Measurements from ENCODE around the gene DMD.
A peak's percentile ranks its signal among the peaks of the same experiment; 100 is the strongest.

Gene DMD

DNA sequence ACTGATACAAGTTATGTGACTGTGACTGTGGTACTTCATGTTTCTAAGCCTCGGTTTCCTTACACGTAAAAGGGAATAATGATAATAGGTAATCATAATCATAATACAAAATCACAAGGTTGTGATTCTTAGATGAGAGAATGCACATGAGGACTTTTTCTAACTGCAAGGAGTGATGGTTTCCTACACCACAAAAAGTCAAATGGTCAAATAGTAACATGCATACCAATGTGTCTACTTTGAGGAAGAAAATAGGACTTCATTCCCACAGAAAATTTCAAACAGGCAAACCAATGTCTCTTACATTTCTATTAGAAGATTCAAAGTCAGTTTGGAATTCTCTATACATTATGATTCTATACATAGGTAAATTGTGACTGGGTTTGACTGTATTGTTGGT lies 1770.8 kb downstream of the DMD start:
- Histone ChIP-seq H3K4me1 (ENCODE audit: control extremely low read depth in 1 of 4, control insufficient read depth in 4 of 4, insufficient read depth in 4 of 4, low read length in 3 of 4) (no peaks in the 10 kb centered on the region), H3K4me3 (ENCODE audit: control insufficient read depth in 1 of 7, extremely low read depth in 1 of 7, insufficient read depth in 4 of 7, low read depth in 2 of 7, low read length in 6 of 7) (no peak overlapping the region), H3K36me3 (ENCODE audit: control insufficient read depth in 4 of 4, insufficient read depth in 4 of 4, low read length in 3 of 4) (no peaks in the 10 kb centered on the region), H3K9me3 (ENCODE audit: control extremely low read depth in 1 of 5, control insufficient read depth in 4 of 5, insufficient read depth in 2 of 5, low read depth in 1 of 5, low read length in 4 of 5) (no peaks in the 10 kb centered on the region), H3K27ac (ENCODE audit: insufficient read depth in 1 of 2, low read depth in 1 of 2, low read length in 2 of 2, poor library complexity in 1 of 2, severe bottlenecking in 2 of 2) (no peak overlapping the region), H3K27me3 (replicated peaks in 2 of 5; ENCODE audit: control insufficient read depth in 4 of 5, insufficient read depth in 5 of 5, low read length in 4 of 5) (peaks cover 0 to 2% (median 0%) of the 10 kb centered on the region in 5 experiments)
- CTCF ChIA-PET = no interaction called here
- no CpG with 5 or more reads among the region's 2 CpGs for WGBS (ENCODE audit: insufficient coverage)
- DNase-seq = no peak
- POLR2A ChIA-PET = no interaction called here

DNA sequence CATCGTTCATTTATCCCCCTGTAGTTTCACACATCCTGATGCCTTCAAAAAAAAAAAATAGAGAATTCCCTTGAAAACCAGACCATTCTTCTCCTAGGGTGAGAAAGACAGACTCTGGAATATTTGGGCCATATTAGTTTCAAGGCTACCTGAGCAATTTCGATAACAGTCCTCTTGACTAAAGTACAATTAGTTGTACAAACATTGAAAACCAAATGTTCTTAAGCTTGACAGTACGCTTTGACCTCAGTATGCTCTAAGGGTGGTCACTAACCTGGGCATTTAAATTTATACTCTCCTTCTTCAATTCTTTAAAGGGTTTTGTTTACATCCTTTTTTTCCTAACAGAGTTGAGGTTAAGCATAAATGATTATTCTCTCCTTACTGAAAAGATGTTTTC lies 1774.9 kb downstream of the DMD start:
- CTCF ChIA-PET = interaction anchor here (1.1 kb wide), 1 partner anchor 12 kb away, joined by 3 read pairs; no protein-coding TSS in a partner anchor
- WGBS (ENCODE audit: insufficient coverage) = 70% methylated on average over 2 of the region's 3 CpGs
- Histone ChIP-seq H3K9me3 (ENCODE audit: control extremely low read depth in 1 of 5, control insufficient read depth in 4 of 5, insufficient read depth in 2 of 5, low read depth in 1 of 5, low read length in 4 of 5) (no peaks in the 10 kb centered on the region), H3K27ac (ENCODE audit: insufficient read depth in 1 of 2, low read depth in 1 of 2, low read length in 2 of 2, poor library complexity in 1 of 2, severe bottlenecking in 2 of 2) (no peak overlapping the region), H3K27me3 (replicated peaks in 2 of 5; ENCODE audit: control insufficient read depth in 4 of 5, insufficient read depth in 5 of 5, low read length in 4 of 5) (peaks cover 0 to 2% (median 0%) of the 10 kb centered on the region in 5 experiments), H3K4me3 (ENCODE audit: control insufficient read depth in 1 of 7, extremely low read depth in 1 of 7, insufficient read depth in 4 of 7, low read depth in 2 of 7, low read length in 6 of 7) (no peak overlapping the region), H3K4me1 (ENCODE audit: control extremely low read depth in 1 of 4, control insufficient read depth in 4 of 4, insufficient read depth in 4 of 4, low read length in 3 of 4) (no peaks in the 10 kb centered on the region), H3K36me3 (ENCODE audit: control insufficient read depth in 4 of 4, insufficient read depth in 4 of 4, low read length in 3 of 4) (no peaks in the 10 kb centered on the region)
- POLR2A ChIA-PET = no interaction called here
- no peak for DNase-seq

DNA sequence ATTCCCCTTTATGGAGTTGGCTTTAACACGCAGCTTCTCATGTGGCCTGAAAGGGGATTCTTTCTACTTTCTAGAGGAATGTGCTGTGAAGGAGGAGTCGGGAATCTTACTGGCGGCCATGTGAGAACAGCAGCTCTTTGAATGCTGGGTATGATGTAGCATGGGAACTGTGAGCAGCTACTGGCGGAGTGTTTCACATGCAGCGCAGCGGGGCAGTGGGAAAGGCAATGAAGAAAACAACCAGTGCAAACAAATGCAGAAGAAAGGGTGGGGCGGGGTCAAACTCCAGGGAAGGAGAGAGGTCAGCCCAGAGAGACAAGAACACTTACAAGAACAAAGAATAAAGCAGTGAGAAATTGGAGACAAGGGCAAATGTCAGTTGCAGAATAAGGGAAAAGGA lies 1775.8 kb downstream of the DMD start:
- CTCF ChIA-PET = no interaction called here
- Histone ChIP-seq H3K9me3 (ENCODE audit: control extremely low read depth in 1 of 5, control insufficient read depth in 4 of 5, insufficient read depth in 2 of 5, low read depth in 1 of 5, low read length in 4 of 5) (no peaks in the 10 kb centered on the region), H3K27ac (ENCODE audit: insufficient read depth in 1 of 2, low read depth in 1 of 2, low read length in 2 of 2, poor library complexity in 1 of 2, severe bottlenecking in 2 of 2) (no peak overlapping the region), H3K36me3 (ENCODE audit: control insufficient read depth in 4 of 4, insufficient read depth in 4 of 4, low read length in 3 of 4) (no peaks in the 10 kb centered on the region), H3K27me3 (replicated peaks in 2 of 5; ENCODE audit: control insufficient read depth in 4 of 5, insufficient read depth in 5 of 5, low read length in 4 of 5) (peaks cover 0 to 2% (median 0%) of the 10 kb centered on the region in 5 experiments), H3K4me3 (ENCODE audit: control insufficient read depth in 1 of 7, extremely low read depth in 1 of 7, insufficient read depth in 4 of 7, low read depth in 2 of 7, low read length in 6 of 7) (no peak overlapping the region), H3K4me1 (ENCODE audit: control extremely low read depth in 1 of 4, control insufficient read depth in 4 of 4, insufficient read depth in 4 of 4, low read length in 3 of 4) (no peaks in the 10 kb centered on the region)
- DNase-seq = no peak
- POLR2A ChIA-PET = no interaction called here
- WGBS (ENCODE audit: insufficient coverage) = 57% methylated on average over 6 of the region's 7 CpGs

DNA sequence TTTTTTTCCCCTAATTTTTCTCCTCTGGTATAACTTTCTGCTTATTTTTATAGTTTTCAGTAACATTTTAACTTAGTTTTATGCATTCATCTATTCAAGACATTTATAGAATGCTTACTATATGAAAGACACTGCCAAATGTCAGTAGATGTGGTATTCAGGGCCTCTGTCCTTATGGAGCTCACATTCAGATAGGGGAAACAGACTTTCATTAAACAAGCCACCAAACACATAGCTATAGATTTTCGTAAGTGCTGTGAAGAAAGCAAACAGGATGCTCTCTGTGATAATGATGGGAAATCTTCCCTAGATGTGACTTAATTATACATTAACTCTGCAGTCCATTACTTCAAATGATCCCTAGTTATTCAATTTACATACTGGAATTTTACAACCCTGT lies 1777.5 kb downstream of the DMD start:
- Histone ChIP-seq H3K27me3 (replicated peaks in 2 of 5; ENCODE audit: control insufficient read depth in 4 of 5, insufficient read depth in 5 of 5, low read length in 4 of 5) (peaks cover 0 to 2% (median 0%) of the 10 kb centered on the region in 5 experiments), H3K4me1 (ENCODE audit: control extremely low read depth in 1 of 4, control insufficient read depth in 4 of 4, insufficient read depth in 4 of 4, low read length in 3 of 4) (no peaks in the 10 kb centered on the region), H3K9me3 (ENCODE audit: control extremely low read depth in 1 of 5, control insufficient read depth in 4 of 5, insufficient read depth in 2 of 5, low read depth in 1 of 5, low read length in 4 of 5) (no peaks in the 10 kb centered on the region), H3K4me3 (ENCODE audit: control insufficient read depth in 1 of 7, extremely low read depth in 1 of 7, insufficient read depth in 4 of 7, low read depth in 2 of 7, low read length in 6 of 7) (no peak overlapping the region), H3K27ac (ENCODE audit: insufficient read depth in 1 of 2, low read depth in 1 of 2, low read length in 2 of 2, poor library complexity in 1 of 2, severe bottlenecking in 2 of 2) (no peak overlapping the region), H3K36me3 (ENCODE audit: control insufficient read depth in 4 of 4, insufficient read depth in 4 of 4, low read length in 3 of 4) (no peaks in the 10 kb centered on the region)
- POLR2A ChIA-PET = no interaction called here
- CTCF ChIA-PET = no interaction called here
- WGBS (ENCODE audit: insufficient coverage) = no CpG with 5 or more reads among the region's 1 CpG
- no peak for DNase-seq

DNA sequence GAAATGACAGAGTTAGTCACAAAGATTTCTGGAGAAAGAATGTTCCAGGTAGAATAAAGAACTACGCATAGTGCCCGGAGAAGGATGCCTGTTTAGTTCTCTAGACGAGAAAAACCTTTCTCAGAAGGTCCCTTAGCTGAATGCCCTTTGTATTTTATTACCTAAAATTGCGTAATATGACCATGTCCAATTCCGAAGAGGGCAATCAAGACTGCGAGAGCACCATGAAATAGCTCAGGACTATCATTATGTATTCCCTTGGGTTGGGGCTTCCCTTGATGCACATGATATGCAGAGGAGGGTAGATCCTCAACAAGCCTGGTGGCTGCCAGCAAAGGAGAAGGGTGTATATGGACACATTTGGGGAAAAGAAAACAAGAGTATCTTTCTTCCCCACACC lies 1781.4 kb downstream of the DMD start:
- 85% methylated on average over 4 of the region's 6 CpGs for WGBS (ENCODE audit: insufficient coverage)
- CTCF ChIA-PET = no interaction called here
- no peak for DNase-seq

DNA sequence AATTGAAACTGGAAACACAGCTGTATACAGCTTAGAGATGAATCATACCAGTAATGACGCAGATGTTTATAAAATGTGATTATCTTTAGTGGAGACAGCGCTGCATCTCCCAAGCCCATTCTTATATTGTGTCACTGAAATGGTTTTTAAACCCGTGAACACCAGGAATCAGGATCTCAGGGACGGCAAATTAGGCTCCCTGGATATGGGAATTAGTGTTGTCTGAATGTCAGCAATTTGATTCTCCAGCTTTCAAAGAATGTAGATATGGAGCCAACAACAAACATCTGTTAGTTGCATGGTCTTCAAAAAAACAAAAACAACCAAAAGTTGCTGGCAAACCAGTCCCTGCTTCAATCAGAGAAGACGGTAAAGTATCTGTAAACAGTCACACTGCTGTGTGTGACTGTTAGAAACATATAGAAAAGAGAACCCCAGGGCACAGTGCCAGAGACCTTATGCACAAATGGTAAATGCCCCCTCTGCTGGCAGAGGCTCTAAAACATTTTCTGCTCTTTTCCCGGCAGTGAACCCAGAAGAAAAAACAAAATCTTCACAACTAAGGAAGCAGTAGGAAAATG lies 1787.7 kb downstream of the DMD start:
- DNase-seq = peak; percentile 34 to 63 (median 53)
- no peak overlapping the region for H3K4me3 ChIP-seq (ENCODE audit: control insufficient read depth in 1 of 7, extremely low read depth in 1 of 7, insufficient read depth in 4 of 7, low read depth in 2 of 7, low read length in 6 of 7)
- ChIA-PET POLR2A (no interaction called here), CTCF (interaction anchor here (0.9 to 4.9 kb wide), 5 partner anchors 13 to 386 kb away, joined by 3 to 27 read pairs (median 5); no protein-coding TSS in a partner anchor)
- H3K27me3 ChIP-seq (replicated peaks in 2 of 5; ENCODE audit: control insufficient read depth in 4 of 5, insufficient read depth in 5 of 5, low read length in 4 of 5) = peaks cover 0 to 3% (median 0%) of the 10 kb centered on the region in 5 experiments
- no peaks in the 10 kb centered on the region for H3K36me3 ChIP-seq (ENCODE audit: control insufficient read depth in 4 of 4, insufficient read depth in 4 of 4, low read length in 3 of 4)
- H3K4me1 ChIP-seq (ENCODE audit: control extremely low read depth in 1 of 4, control insufficient read depth in 4 of 4, insufficient read depth in 4 of 4, low read length in 3 of 4) = no peaks in the 10 kb centered on the region
- 37% methylated on average over 4 of the region's 6 CpGs for WGBS (ENCODE audit: insufficient coverage)
- no peaks in the 10 kb centered on the region for H3K9me3 ChIP-seq (ENCODE audit: control extremely low read depth in 1 of 5, control insufficient read depth in 4 of 5, insufficient read depth in 2 of 5, low read depth in 1 of 5, low read length in 4 of 5)
- no peak overlapping the region for H3K27ac ChIP-seq (ENCODE audit: insufficient read depth in 1 of 2, low read depth in 1 of 2, low read length in 2 of 2, poor library complexity in 1 of 2, severe bottlenecking in 2 of 2)

More for the DNA sequence above, 1781.4 kb downstream of the DMD start:
- H3K36me3 ChIP-seq (ENCODE audit: control insufficient read depth in 4 of 4, insufficient read depth in 4 of 4, low read length in 3 of 4) = no peaks in the 10 kb centered on the region
- no peak overlapping the region for H3K27ac ChIP-seq (ENCODE audit: insufficient read depth in 1 of 2, low read depth in 1 of 2, low read length in 2 of 2, poor library complexity in 1 of 2, severe bottlenecking in 2 of 2)
- peaks cover 0 to 3% (median 0%) of the 10 kb centered on the region in 5 experiments for H3K27me3 ChIP-seq (replicated peaks in 2 of 5; ENCODE audit: control insufficient read depth in 4 of 5, insufficient read depth in 5 of 5, low read length in 4 of 5)
- H3K4me1 ChIP-seq (ENCODE audit: control extremely low read depth in 1 of 4, control insufficient read depth in 4 of 4, insufficient read depth in 4 of 4, low read length in 3 of 4) = no peaks in the 10 kb centered on the region
- H3K9me3 ChIP-seq (ENCODE audit: control extremely low read depth in 1 of 5, control insufficient read depth in 4 of 5, insufficient read depth in 2 of 5, low read depth in 1 of 5, low read length in 4 of 5) = no peaks in the 10 kb centered on the region
- POLR2A ChIA-PET = no interaction called here
- no peak overlapping the region for H3K4me3 ChIP-seq (ENCODE audit: control insufficient read depth in 1 of 7, extremely low read depth in 1 of 7, insufficient read depth in 4 of 7, low read depth in 2 of 7, low read length in 6 of 7)

DNA sequence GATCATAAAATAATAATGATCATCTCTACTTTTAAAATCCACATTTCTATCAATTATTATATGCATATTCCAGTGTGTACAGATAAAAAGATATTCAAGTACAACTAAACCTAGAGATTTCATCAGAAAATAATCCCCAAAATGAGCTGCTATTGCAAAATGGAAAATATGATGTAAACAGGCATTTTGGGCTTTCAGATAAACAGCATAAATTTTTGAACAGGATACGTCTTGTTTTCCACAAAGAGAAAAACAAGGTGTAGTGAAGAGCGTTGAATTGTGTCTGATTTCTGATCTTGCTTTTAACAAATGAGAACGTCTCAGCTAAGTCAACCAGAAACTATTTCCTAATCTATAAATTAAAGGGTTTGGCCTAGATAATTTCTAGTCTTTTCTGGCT lies 1789.9 kb downstream of the DMD start:
- H3K4me3 ChIP-seq (ENCODE audit: control insufficient read depth in 1 of 7, extremely low read depth in 1 of 7, insufficient read depth in 4 of 7, low read depth in 2 of 7, low read length in 6 of 7) = no peak overlapping the region
- CTCF ChIA-PET = interaction anchor here (4.9 kb wide), 1 partner anchor 384 kb away, joined by 27 read pairs; no protein-coding TSS in a partner anchor
- no peaks in the 10 kb centered on the region for H3K9me3 ChIP-seq (ENCODE audit: control extremely low read depth in 1 of 5, control insufficient read depth in 4 of 5, insufficient read depth in 2 of 5, low read depth in 1 of 5, low read length in 4 of 5)
- POLR2A ChIA-PET = no interaction called here
- 63% methylated on average over 1 of the region's 3 CpGs for WGBS (ENCODE audit: insufficient coverage)
- peaks cover 0 to 2% (median 0%) of the 10 kb centered on the region in 5 experiments for H3K27me3 ChIP-seq (replicated peaks in 2 of 5; ENCODE audit: control insufficient read depth in 4 of 5, insufficient read depth in 5 of 5, low read length in 4 of 5)
- DNase-seq = no peak
- no peak overlapping the region for H3K27ac ChIP-seq (ENCODE audit: insufficient read depth in 1 of 2, low read depth in 1 of 2, low read length in 2 of 2, poor library complexity in 1 of 2, severe bottlenecking in 2 of 2)
- no peaks in the 10 kb centered on the region for H3K4me1 ChIP-seq (ENCODE audit: control extremely low read depth in 1 of 4, control insufficient read depth in 4 of 4, insufficient read depth in 4 of 4, low read length in 3 of 4)
- H3K36me3 ChIP-seq (ENCODE audit: control insufficient read depth in 4 of 4, insufficient read depth in 4 of 4, low read length in 3 of 4) = no peaks in the 10 kb centered on the region
